SK-N-SH (cell line): Measurements from ENCODE around the gene SOWAHD. TPM values are rescaled to one million over a fixed set of nuclear protein-coding genes. Genes with fewer than 3 reads are reported as not detected.

Source experiments
- CTCF ChIA-PET: fragments of 300-600, 350-600 bp; formaldehyde crosslinking; extraction: SDS; loops from one replicate; lab custom pipeline; 2021; lab: Yijun Ruan, JAX
- POLR2A ChIA-PET: fragments of 350-600 bp; sonication (Branson Sonifier 250); formaldehyde crosslinking; extraction: SDS; loops from one replicate; lab custom pipeline; 2020; ENCODE audit warnings: antibody characterized with exemption, inconsistent platforms; lab: Yijun Ruan, JAX
- DNase-seq: peaks from one replicate; pipeline ENCODE4 v3.0.0; 2012
- H2AFZ ChIP-seq: fragments of 200-600 bp; sonication (generic); 2 replicates; pipeline ENCODE4 v1.8.1; 2016; ENCODE audit warnings: antibody characterized with exemption, mild to moderate bottlenecking, low read depth
- H3F3A ChIP-seq: fragments of 200-600 bp; sonication (generic); replicated peaks from 2 replicates; pipeline ENCODE3; 2016; ENCODE audit warnings: antibody characterized with exemption, mild to moderate bottlenecking; ENCODE audit not compliant: insufficient read depth
- H3K27ac ChIP-seq, 2 experiments: fragments of 200-500 bp in 1 of 2; fragments of 200-600 bp in 1 of 2; sonication (Bioruptor generic) in 1 of 2; sonication (generic), shearing (Covaris generic) in 1 of 2; 2 replicates each; pipeline versions ENCODE4 v1.5.1 to v1.6.1; 2014 to 2016; ENCODE audit warnings: low read depth in 2 of 2, inconsistent platforms in 1 of 2, low read length in 1 of 2, mild to moderate bottlenecking in 1 of 2, mixed read lengths in 1 of 2
- H3K27me3 ChIP-seq: fragments of 200-600 bp; sonication (generic), shearing (Covaris generic); 2 replicates; pipeline ENCODE4 v1.6.1; 2016; ENCODE audit warnings: mixed run types; ENCODE audit not compliant: insufficient read depth
- H3K36me3 ChIP-seq, 2 experiments: fragments of 200-500 bp in 1 of 2; fragments of 200-600 bp in 1 of 2; sonication (Bioruptor generic) in 1 of 2; sonication (generic) in 1 of 2; replicated peaks in 1 of 2; 2 replicates each; pipeline versions ENCODE3 to v1.5.1; 2014 to 2016; ENCODE audit warnings: low read length in 1 of 2, mild to moderate bottlenecking in 1 of 2; ENCODE audit not compliant: insufficient read depth in 2 of 2, control insufficient read depth in 1 of 2
- H3K4me1 ChIP-seq, 2 experiments: fragments of 200-500 bp in 1 of 2; fragments of 200-600 bp in 1 of 2; sonication (Bioruptor generic) in 1 of 2; sonication (generic), shearing (Covaris generic) in 1 of 2; 2 replicates each; pipeline versions ENCODE4 v1.5.1 to v1.6.1; 2014 to 2016; ENCODE audit warnings: low read depth in 1 of 2, low read length in 1 of 2, mixed run types in 1 of 2; ENCODE audit not compliant: insufficient read depth in 2 of 2, control insufficient read depth in 1 of 2
- H3K4me2 ChIP-seq: fragments of 200-600 bp; sonication (generic), shearing (Covaris generic); 2 replicates; pipeline ENCODE4 v1.6.1; 2017; ENCODE audit warnings: mixed run types
- H3K4me3 ChIP-seq, 2 experiments: fragments of 200-500 bp in 1 of 2; fragments of 200-600 bp in 1 of 2; sonication (Bioruptor generic) in 1 of 2; sonication (generic), shearing (Covaris generic) in 1 of 2; 2 replicates each; pipeline versions ENCODE4 v1.5.1 to v1.8.1; 2014 to 2016; ENCODE audit warnings: low read depth in 2 of 2, inconsistent platforms in 1 of 2, low read length in 1 of 2, mild to moderate bottlenecking in 1 of 2, mixed read lengths in 1 of 2, moderate library complexity in 1 of 2
- H3K79me2 ChIP-seq: fragments of 200-600 bp; sonication (generic); 2 replicates; pipeline ENCODE4 v1.8.1; 2017; ENCODE audit warnings: mild to moderate bottlenecking; ENCODE audit not compliant: insufficient read depth
- H3K9ac ChIP-seq: fragments of 200-600 bp; sonication (generic); 2 replicates; pipeline ENCODE4 v1.6.1; 2017; ENCODE audit warnings: mixed run types
- H3K9me2 ChIP-seq: fragments of 200-600 bp; sonication (generic); 2 replicates; pipeline ENCODE4 v1.6.1; 2017; ENCODE audit warnings: mixed run types
- H3K9me3 ChIP-seq: fragments of 200-600 bp; sonication (generic); 2 replicates; pipeline ENCODE4 v1.6.1; 2017; ENCODE audit warnings: mixed run types, mild to moderate bottlenecking, moderate library complexity
- H4K20me1 ChIP-seq: fragments of 200-600 bp; sonication (generic); 2 replicates; pipeline ENCODE4 v1.6.1; 2017; ENCODE audit warnings: mild to moderate bottlenecking, mixed run types; ENCODE audit not compliant: insufficient read depth
- CHD2 ChIP-seq: fragments of 150-350 bp; IDR thresholded peaks from 2 replicates; pipeline ENCODE4 v1.6.1; 2018; ENCODE audit warnings: low read length; ENCODE audit not compliant: partially characterized antibody
- EZH2phosphoT487 ChIP-seq: fragments of 200-600 bp; sonication (generic); IDR thresholded peaks from 2 replicates; pipeline ENCODE4 v1.6.1; 2017; ENCODE audit warnings: low read depth, mixed run types, mild to moderate bottlenecking, antibody characterized with exemption, moderate library complexity, borderline replicate concordance
- FOSL2 ChIP-seq: IDR thresholded peaks from 2 replicates; pipeline ENCODE4 v1.4.0; 2012; ENCODE audit warnings: low read depth, mild to moderate bottlenecking, moderate library complexity, borderline replicate concordance
- FOXJ3 ChIP-seq: sonication (generic); formaldehyde crosslinking; IDR thresholded peaks from 2 replicates; pipeline ENCODE4 v1.5.1; 2020; ENCODE audit warnings: mild to moderate bottlenecking, missing genetic modification reagents
- GABPA ChIP-seq: IDR thresholded peaks from 2 replicates; pipeline ENCODE4 v1.4.0; 2012; ENCODE audit warnings: low read depth, mild to moderate bottlenecking
- JUND ChIP-seq: IDR thresholded peaks from 2 replicates; pipeline ENCODE4 v1.4.0; 2012
- MAX ChIP-seq: IDR thresholded peaks from 2 replicates; pipeline ENCODE4 v1.4.0; 2012; ENCODE audit warnings: low read depth
- MEF2A ChIP-seq: IDR thresholded peaks from 2 replicates; pipeline ENCODE4 v1.4.0; 2012; ENCODE audit warnings: low read depth, borderline replicate concordance
- RAD21 ChIP-seq: IDR thresholded peaks from 2 replicates; pipeline ENCODE4 v1.6.1; 2012; ENCODE audit warnings: mild to moderate bottlenecking, low read length
- RFX5 ChIP-seq: IDR thresholded peaks from 2 replicates; pipeline ENCODE4 v1.6.1; 2012; ENCODE audit warnings: mild to moderate bottlenecking, improper control_type of control experiment, low read length
- RXRA ChIP-seq: IDR thresholded peaks from 2 replicates; pipeline ENCODE4 v1.4.0; 2012; ENCODE audit warnings: low read depth, mild to moderate bottlenecking, borderline replicate concordance
- SIN3A ChIP-seq: IDR thresholded peaks from 2 replicates; pipeline ENCODE4 v1.6.1; 2012; ENCODE audit warnings: low read depth, mild to moderate bottlenecking, low read length, moderate library complexity, borderline replicate concordance
- SMC3 ChIP-seq: IDR thresholded peaks from 2 replicates; pipeline ENCODE4 v1.6.1; 2012; ENCODE audit warnings: low read depth, low read length, improper control_type of control experiment
- TCF12 ChIP-seq: IDR thresholded peaks from 2 replicates; pipeline ENCODE4 v1.4.0; 2012
- TEAD4 ChIP-seq: IDR thresholded peaks from 2 replicates; pipeline ENCODE4 v1.4.0; 2012; ENCODE audit warnings: mild to moderate bottlenecking, borderline replicate concordance; ENCODE audit not compliant: insufficient read depth
- USF1 ChIP-seq: IDR thresholded peaks from 2 replicates; pipeline ENCODE4 v1.4.0; 2012; ENCODE audit warnings: low read depth, borderline replicate concordance
- WGBS: methylation state at CpG from one replicate; pipeline ENCODE4 v1.1.6; 2017; ENCODE audit warnings: low lambda C conversion rate; 5-methylcytosine and 5-hydroxymethylcytosine counted together
- polyA plus RNA-seq, 3 experiments: library from polyadenylated mRNA; depleted of rRNA; stranded (reverse); fragments of >200 nt; gene quantifications; 2 replicates each; pipeline ENCODE4 v1.2.3, GENCODE V29; 2012
- TF ChIP-seq, protein P1 (sequence below): fragments of 150-350 bp; IDR thresholded peaks from 2 replicates; pipeline ENCODE4 v1.6.1; 2016; ENCODE audit warnings: mild to moderate bottlenecking, low read depth, low read length

Gene SOWAHD
- polyA plus RNA-seq, 1 of the 3 experiments (the other 2 are of a cell fraction): 0.20 TPM

DNA sequence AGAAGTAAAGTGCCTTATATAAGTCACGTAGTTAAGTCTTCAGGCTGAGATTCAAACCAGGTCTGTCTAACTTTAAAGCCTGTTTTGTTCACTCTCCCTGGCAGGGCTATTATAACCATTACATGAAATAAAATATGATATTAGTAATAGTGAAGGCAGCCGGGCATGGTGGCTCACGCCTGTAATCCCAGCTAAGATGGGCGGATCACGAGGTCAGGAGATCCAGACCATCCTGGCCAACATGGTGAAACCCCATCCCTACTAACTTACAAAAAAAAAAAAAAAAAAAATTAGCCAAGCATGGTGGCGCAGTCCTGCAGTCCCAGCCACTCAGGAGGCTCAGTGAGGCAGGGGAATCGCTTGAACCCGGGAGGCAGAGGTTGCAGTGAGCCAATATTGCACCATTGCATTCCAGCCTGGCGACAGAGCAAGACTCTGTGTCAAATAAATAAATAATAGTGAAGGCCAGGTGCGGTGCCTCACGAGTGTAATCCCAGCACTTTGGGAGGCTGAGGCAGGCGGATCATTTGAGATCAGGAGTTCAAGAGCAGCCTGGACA is 22.1 kb upstream of the SOWAHD start:
- Histone ChIP-seq H3K27me3 (peaks cover 32% of the 10 kb centered on the region; the same call in 1 of the 2 replicates), H3K9ac (no peak overlapping the region), H3K27ac (no peak overlapping the region), H3K36me3 (no peaks in the 10 kb centered on the region), H3K79me2 (no peaks in the 10 kb centered on the region), H4K20me1 (no peaks in the 10 kb centered on the region), H3K4me2 (no peak overlapping the region), H3K9me2 (no peaks in the 10 kb centered on the region), H3K4me1 (peaks cover 4 to 14% of the 10 kb centered on the region in 2 experiments; a peak in 1 of 4 replicates), H3F3A (no peaks in the 10 kb centered on the region), H3K4me3 (no peak overlapping the region), H2AFZ (no peak overlapping the region), H3K9me3 (no peaks in the 10 kb centered on the region)
- ChIA-PET POLR2A (no interaction called here), CTCF (interaction anchor here (0.6 to 2.6 kb wide), 5 partner anchors 17 to 220 kb away, joined by 3 to 6 read pairs (median 5); no protein-coding TSS in a partner anchor)
- DNase-seq: no peak
- 25% methylated on average over 12 of the region's 12 CpGs for WGBS
- TF ChIP-seq FOSL2 (no peak), RAD21 (no peak), RXRA (no peak)

DNA sequence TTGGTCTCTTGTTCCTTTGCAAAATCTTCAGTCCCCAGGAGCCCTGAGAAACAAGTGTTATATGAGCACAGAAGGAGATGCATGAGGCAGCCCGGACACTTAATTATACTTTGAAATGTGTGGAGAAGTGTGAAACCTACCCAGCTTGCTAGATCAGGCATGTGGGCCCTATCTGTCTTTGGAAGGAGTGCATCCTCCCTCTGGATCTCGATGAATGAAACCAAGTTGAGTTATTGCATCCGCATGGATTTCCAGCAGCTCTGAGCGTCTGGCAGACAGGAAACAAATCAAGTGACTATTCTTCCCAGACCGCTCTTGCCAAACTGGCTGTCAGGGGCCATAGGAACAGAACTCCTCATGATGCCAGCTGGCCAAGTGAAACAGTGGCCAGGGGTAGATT is 19.6 kb upstream of the SOWAHD start:
- no peaks in the 10 kb centered on the region for H3F3A ChIP-seq
- no peaks in the 10 kb centered on the region for H4K20me1 ChIP-seq
- ChIA-PET CTCF (interaction anchor here (0.8 to 1.5 kb wide), 3 partner anchors 10 to 70 kb away, joined by 3 to 5 read pairs (median 3); no protein-coding TSS in a partner anchor), POLR2A (interaction anchor here (1.0 kb wide), 1 partner anchor 53 kb away, joined by 3 read pairs; the partner anchor contains the start of gene RPL39)
- H3K27ac ChIP-seq: no peak overlapping the region
- H3K79me2 ChIP-seq: no peaks in the 10 kb centered on the region
- TF ChIP-seq EZH2phosphoT487 (no peak), TEAD4 (no peak), GABPA (no peak), CHD2 (no peak), SMC3 (no peak), MAX (no peak), SIN3A (no peak), TCF12 (no peak), MEF2A (no peak), RFX5 (no peak), FOSL2 (no peak), JUND (no peak), USF1 (no peak), FOXJ3 (CRISPR knock-in tag) (no peak), RXRA (no peak)
- TF ChIP-seq, protein P1, sequence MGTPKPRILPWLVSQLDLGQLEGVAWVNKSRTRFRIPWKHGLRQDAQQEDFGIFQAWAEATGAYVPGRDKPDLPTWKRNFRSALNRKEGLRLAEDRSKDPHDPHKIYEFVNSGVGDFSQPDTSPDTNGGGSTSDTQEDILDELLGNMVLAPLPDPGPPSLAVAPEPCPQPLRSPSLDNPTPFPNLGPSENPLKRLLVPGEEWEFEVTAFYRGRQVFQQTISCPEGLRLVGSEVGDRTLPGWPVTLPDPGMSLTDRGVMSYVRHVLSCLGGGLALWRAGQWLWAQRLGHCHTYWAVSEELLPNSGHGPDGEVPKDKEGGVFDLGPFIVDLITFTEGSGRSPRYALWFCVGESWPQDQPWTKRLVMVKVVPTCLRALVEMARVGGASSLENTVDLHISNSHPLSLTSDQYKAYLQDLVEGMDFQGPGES: no peak
- H2AFZ ChIP-seq: no peak overlapping the region
- H3K9me2 ChIP-seq: no peaks in the 10 kb centered on the region
- H3K9ac ChIP-seq: no peak overlapping the region
- H3K36me3 ChIP-seq: no peaks in the 10 kb centered on the region
- peaks cover 4 to 14% of the 10 kb centered on the region in 2 experiments; a peak in 1 of 4 replicates for H3K4me1 ChIP-seq
- no peak overlapping the region for H3K4me3 ChIP-seq
- H3K4me2 ChIP-seq: no peak overlapping the region
- H3K9me3 ChIP-seq: no peaks in the 10 kb centered on the region
- H3K27me3 ChIP-seq: peaks cover 16% of the 10 kb centered on the region; the same call in 1 of the 2 replicates
- no peak for DNase-seq
- WGBS: 58% methylated on average over 4 of the region's 5 CpGs
